Activated gamma-delta T cell treated with Interleukin-2 at 50 U/mL for 16 hours (primary cell): ENCODE results near the gene ZIC4.

Experiments
- DNase-seq: peaks from one replicate; pipeline ENCODE4 v3.0.0-alpha.2; 2020

Gene ZIC4

GRCh38 chr3:147341727-147342126 lies 64.6 kb downstream of the ZIC4 start:
- no peak for DNase-seq

- DNase-seq = no peak
These were observed 69.6 kb downstream of the ZIC4 start for GRCh38 chr3:147336543-147337278.
